Gastroesophageal sphincter (tissue), 4 donors: ENCODE results near the gene NBL1. TPM values are rescaled to one million over a fixed set of nuclear protein-coding genes. Genes with fewer than 3 reads are reported as not detected.
A peak's percentile ranks its signal among the peaks of the same experiment; 100 is the strongest.

ENCODE experiments used
- ATAC-seq: fragments of 150-250 bp; one replicate; pipeline ENCODE4 v1.9.1; 2016; ENCODE audit warnings: mild to moderate bottlenecking, moderate library complexity
- H3K27ac ChIP-seq, 4 donors: fragments of 200-600 bp; sonication (generic) in 3 of 4; 1 replicate in 3 of 4; 2 replicates in 1 of 4; pipeline ENCODE4 v1.5.1; 2016 to 2019
- H3K27me3 ChIP-seq: fragments of 200-600 bp; sonication (generic); one replicate; pipeline ENCODE4 v1.5.1; 2019
- H3K36me3 ChIP-seq, 2 donors: fragments of 200-600 bp; sonication (generic); one replicate each; pipeline ENCODE4 v1.5.1; 2019; ENCODE audit warnings: control low read depth in 1 of 2
- H3K4me1 ChIP-seq, 3 donors: fragments of 200-600 bp; sonication (generic); 1 replicate in 2 of 3; 2 replicates in 1 of 3; pipeline ENCODE4 v1.5.1; 2016 to 2019; ENCODE audit warnings: control low read depth in 2 of 3
- H3K4me3 ChIP-seq, 2 donors: fragments of 200-600 bp; sonication (generic); one replicate each; pipeline ENCODE4 v1.5.1; 2019; ENCODE audit warnings: mild to moderate bottlenecking in 1 of 2, moderate library complexity in 1 of 2
- H3K9me3 ChIP-seq, 3 donors: fragments of 200-600 bp; sonication (generic); one replicate each; pipeline ENCODE4 v1.5.1; 2017 to 2019; ENCODE audit warnings: control low read depth in 2 of 3
- EP300 ChIP-seq: sonication (generic); formaldehyde crosslinking; IDR thresholded peaks from one replicate; pipeline ENCODE4 v1.6.1; 2017; ENCODE audit warnings: antibody characterized with exemption, mild to moderate bottlenecking
- POLR2A ChIP-seq, 2 donors: fragments of 450-650 bp; IDR thresholded peaks; one replicate each; pipeline ENCODE4 v1.6.1; 2017; ENCODE audit warnings: antibody characterized with exemption in 2 of 2, mild to moderate bottlenecking in 2 of 2, moderate library complexity in 1 of 2
- POLR2AphosphoS5 ChIP-seq: sonication (generic); formaldehyde crosslinking; IDR thresholded peaks from one replicate; pipeline ENCODE4 v1.6.1; 2017; ENCODE audit warnings: antibody characterized with exemption
- WGBS, 2 donors: methylation state at CpG; one replicate each; pipeline ENCODE4 v1.1.5; 2018; ENCODE audit warnings: low coverage in 1 of 2; 5-methylcytosine and 5-hydroxymethylcytosine counted together
- total RNA-seq, 4 donors: library from RNA; depleted of rRNA; stranded (reverse); fragments of >200 nt; gene quantifications; one replicate each; pipeline ENCODE4 v1.1.0, GENCODE V29; 2016
- TF ChIP-seq, protein P1 (sequence below), 4 experiments: fragments of 200-600 bp in 2 of 4; fragments of 450-650 bp in 2 of 4; sonication (generic) in 1 of 4; IDR thresholded peaks; one replicate each; pipeline ENCODE4 v1.5.1; 2017 to 2019; ENCODE audit warnings: antibody characterized with exemption in 4 of 4, mild to moderate bottlenecking in 2 of 4, moderate library complexity in 2 of 4

Gene NBL1
- total RNA-seq, 4 donors from 2014 or later, result 203 to 343 (median 301) TPM

GRCh38 chr1:19704247-19705113, 60.4 kb downstream of the NBL1 start:
- 10 to 29% methylated on average over 5 to 7 of the region's 19 CpGs for WGBS, 2 donors
- peak; percentile 90 for ATAC-seq
- no peak overlapping the region for H3K27ac ChIP-seq
- peaks cover 0 to 28% (median 0%) of the 10 kb centered on the region in 3 donors for H3K4me1 ChIP-seq
- no peaks in the 10 kb centered on the region for H3K27me3 ChIP-seq
- peaks cover 0 to 33% of the 10 kb centered on the region in 2 donors for H3K36me3 ChIP-seq
- no peaks in the 10 kb centered on the region for H3K9me3 ChIP-seq
- no peak overlapping the region for H3K4me3 ChIP-seq
- TF ChIP-seq EP300, result no peak
- TF ChIP-seq, protein P1, sequence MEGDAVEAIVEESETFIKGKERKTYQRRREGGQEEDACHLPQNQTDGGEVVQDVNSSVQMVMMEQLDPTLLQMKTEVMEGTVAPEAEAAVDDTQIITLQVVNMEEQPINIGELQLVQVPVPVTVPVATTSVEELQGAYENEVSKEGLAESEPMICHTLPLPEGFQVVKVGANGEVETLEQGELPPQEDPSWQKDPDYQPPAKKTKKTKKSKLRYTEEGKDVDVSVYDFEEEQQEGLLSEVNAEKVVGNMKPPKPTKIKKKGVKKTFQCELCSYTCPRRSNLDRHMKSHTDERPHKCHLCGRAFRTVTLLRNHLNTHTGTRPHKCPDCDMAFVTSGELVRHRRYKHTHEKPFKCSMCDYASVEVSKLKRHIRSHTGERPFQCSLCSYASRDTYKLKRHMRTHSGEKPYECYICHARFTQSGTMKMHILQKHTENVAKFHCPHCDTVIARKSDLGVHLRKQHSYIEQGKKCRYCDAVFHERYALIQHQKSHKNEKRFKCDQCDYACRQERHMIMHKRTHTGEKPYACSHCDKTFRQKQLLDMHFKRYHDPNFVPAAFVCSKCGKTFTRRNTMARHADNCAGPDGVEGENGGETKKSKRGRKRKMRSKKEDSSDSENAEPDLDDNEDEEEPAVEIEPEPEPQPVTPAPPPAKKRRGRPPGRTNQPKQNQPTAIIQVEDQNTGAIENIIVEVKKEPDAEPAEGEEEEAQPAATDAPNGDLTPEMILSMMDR (IDR thresholded peaks at IDR 0.05), result peak in 3 of 4 experiments; percentile 88 to 95 (median 91)
- TF ChIP-seq POLR2AphosphoS5, result no peak

DNA sequence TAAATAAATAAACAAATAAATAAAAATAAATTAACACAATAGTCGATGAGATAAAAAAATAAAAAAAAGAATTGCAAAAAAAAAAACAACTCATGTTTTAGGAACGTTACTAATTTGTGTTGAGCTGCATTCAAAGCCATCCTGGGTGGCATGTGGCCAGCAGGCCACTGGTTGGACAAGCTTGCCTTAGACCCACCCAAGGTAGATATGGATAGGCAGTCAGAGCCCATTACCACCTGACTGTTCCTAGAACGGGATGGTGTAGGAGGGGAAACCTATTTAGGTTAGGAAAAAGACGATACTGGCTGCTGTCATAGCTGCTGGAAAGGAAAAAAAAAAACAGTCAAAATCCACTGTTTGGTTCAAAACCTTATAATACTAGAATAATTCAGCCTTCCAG, 61.4 kb downstream of the NBL1 start:
- H3K27ac ChIP-seq, result no peak overlapping the region
- TF ChIP-seq, protein P1 (IDR thresholded peaks at IDR 0.05), result no peak
- no peaks in the 10 kb centered on the region for H3K9me3 ChIP-seq
- no peak for ATAC-seq
- H3K36me3 ChIP-seq, result peaks cover 0 to 24% of the 10 kb centered on the region in 2 donors
- no peaks in the 10 kb centered on the region for H3K27me3 ChIP-seq
- H3K4me3 ChIP-seq, result no peak overlapping the region
- peaks cover 0 to 28% (median 0%) of the 10 kb centered on the region in 3 donors for H3K4me1 ChIP-seq
- 57 to 93% methylated on average over 1 to 4 of the region's 4 CpGs for WGBS, 2 donors

DNA sequence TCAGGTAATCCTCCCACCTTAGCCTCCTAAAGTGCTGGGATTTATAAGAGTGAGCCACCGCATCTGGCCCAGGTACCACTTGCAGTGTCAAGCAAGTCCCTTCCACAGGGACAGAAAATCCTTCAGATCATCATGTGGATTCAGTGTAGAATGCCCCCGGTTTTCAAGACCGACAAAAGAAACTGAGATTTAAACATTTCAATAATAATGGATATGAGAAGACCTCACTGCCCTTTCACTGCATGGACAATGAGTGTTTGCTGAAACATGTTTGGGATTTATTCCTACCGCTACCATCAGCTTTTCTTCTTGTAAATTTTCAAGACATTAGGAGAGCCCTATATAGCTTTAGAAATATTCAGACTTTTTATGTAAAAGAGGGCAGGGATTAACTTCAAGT, 62.0 kb downstream of the NBL1 start:
- 58 to 69% methylated on average over 2 to 3 of the region's 4 CpGs for WGBS, 2 donors

More for the DNA sequence above, 62.0 kb downstream of the NBL1 start:
- Histone ChIP-seq H3K4me3 (no peak overlapping the region), H3K9me3 (no peaks in the 10 kb centered on the region), H3K27me3 (no peaks in the 10 kb centered on the region), H3K27ac (peak overlapping the region in 1 of 4 donors; percentile 24), H3K4me1 (peaks cover 0 to 28% (median 0%) of the 10 kb centered on the region in 3 donors), H3K36me3 (peaks cover 0 to 24% of the 10 kb centered on the region in 2 donors)
- no peak for TF ChIP-seq EP300
- TF ChIP-seq, protein P1 (IDR thresholded peaks at IDR 0.05), result no peak
- TF ChIP-seq POLR2A (IDR thresholded peaks at IDR 0.05), result no peak
- no peak for TF ChIP-seq POLR2AphosphoS5
- no peak for ATAC-seq

Other genes with a start within 250 kb of the NBL1 start
- 100 to 1,000 TPM; 160 to 288 (median 184) TPM for gene CAPZB, start 158.8 kb upstream of the NBL1 start, total RNA-seq
- not detected for gene HTR6, start 20.6 kb downstream of the NBL1 start, total RNA-seq
- 10 to 100 TPM; 18.1 to 36.9 (median 24.5) TPM for gene TMCO4, start 155.6 kb downstream of the NBL1 start, total RNA-seq
- not detected for gene RNF186, start 171.0 kb downstream of the NBL1 start, total RNA-seq
- 1 to 10 TPM; 6.2 to 9.0 (median 7.9) TPM for gene OTUD3, start 238.1 kb downstream of the NBL1 start, total RNA-seq